ENCODE measurements around the gene TIMP3.

Gene TIMP3

DNA sequence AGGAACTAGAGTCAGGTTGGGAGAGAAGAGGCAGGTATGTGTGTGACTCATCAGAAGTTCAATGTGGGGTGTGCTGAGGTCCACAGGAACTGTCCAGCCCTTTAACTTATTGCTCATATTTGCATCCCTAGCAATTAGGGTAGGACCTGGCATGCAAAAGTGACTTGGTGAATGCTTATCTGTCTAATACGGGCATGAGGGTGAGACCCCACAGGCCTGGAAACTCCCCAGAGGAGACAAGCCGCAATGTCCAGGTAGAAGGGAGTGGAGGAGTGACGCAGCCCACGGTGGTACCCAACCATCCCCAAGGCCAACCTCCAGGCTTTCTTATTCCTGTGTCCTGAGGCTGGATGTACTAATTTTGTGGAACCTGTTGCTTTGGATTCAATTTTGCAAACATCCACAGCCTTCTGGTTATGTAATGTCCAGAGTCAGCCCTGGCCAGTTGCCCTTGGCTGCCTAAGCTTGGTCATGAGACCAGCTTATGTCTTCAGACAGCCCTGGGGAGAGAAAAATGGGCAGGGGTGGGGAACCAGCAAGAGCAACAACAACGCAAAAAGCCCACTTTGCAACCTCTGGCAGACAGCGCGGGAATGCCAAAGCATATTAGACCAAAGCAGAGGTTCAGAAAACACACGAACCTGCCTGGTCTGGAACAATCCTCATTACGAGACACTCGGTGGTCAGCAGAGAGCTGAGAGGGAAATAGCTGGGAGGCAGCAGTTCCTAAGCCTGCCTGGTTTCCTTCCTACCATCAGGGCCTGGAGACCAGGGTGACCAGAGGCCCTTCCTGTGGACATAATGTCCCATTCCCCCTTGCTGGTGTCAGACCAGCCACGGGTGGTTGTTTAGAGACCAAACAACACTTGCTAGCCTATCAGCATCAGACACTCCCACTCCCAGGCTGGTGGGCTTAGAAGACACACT is 49.3 kb downstream of the TIMP3 start:
- no peak overlapping the region for H3K4me3 ChIP-seq (ENCODE audit: severe bottlenecking)
- H3K4me1 ChIP-seq (ENCODE audit: insufficient read depth, poor library complexity, severe bottlenecking): peaks cover 6% of the 10 kb centered on the region
- no peak overlapping the region for H3K27ac ChIP-seq (ENCODE audit: poor library complexity, severe bottlenecking)
- DNase-seq (ENCODE audit: low spot score): no peak
- no peaks in the 10 kb centered on the region for H3K36me3 ChIP-seq (ENCODE audit: low read depth)
- H3K27me3 ChIP-seq (ENCODE audit: insufficient read depth, poor library complexity, severe bottlenecking): no peaks in the 10 kb centered on the region
- no peak for ATAC-seq (ENCODE audit: low read depth)
- no peaks in the 10 kb centered on the region for H3K9me3 ChIP-seq (ENCODE audit: severe bottlenecking)
- TF ChIP-seq, protein P1, sequence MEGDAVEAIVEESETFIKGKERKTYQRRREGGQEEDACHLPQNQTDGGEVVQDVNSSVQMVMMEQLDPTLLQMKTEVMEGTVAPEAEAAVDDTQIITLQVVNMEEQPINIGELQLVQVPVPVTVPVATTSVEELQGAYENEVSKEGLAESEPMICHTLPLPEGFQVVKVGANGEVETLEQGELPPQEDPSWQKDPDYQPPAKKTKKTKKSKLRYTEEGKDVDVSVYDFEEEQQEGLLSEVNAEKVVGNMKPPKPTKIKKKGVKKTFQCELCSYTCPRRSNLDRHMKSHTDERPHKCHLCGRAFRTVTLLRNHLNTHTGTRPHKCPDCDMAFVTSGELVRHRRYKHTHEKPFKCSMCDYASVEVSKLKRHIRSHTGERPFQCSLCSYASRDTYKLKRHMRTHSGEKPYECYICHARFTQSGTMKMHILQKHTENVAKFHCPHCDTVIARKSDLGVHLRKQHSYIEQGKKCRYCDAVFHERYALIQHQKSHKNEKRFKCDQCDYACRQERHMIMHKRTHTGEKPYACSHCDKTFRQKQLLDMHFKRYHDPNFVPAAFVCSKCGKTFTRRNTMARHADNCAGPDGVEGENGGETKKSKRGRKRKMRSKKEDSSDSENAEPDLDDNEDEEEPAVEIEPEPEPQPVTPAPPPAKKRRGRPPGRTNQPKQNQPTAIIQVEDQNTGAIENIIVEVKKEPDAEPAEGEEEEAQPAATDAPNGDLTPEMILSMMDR (IDR thresholded peaks at IDR 0.05; ENCODE audit: poor library complexity, severe bottlenecking): no peak

DNA sequence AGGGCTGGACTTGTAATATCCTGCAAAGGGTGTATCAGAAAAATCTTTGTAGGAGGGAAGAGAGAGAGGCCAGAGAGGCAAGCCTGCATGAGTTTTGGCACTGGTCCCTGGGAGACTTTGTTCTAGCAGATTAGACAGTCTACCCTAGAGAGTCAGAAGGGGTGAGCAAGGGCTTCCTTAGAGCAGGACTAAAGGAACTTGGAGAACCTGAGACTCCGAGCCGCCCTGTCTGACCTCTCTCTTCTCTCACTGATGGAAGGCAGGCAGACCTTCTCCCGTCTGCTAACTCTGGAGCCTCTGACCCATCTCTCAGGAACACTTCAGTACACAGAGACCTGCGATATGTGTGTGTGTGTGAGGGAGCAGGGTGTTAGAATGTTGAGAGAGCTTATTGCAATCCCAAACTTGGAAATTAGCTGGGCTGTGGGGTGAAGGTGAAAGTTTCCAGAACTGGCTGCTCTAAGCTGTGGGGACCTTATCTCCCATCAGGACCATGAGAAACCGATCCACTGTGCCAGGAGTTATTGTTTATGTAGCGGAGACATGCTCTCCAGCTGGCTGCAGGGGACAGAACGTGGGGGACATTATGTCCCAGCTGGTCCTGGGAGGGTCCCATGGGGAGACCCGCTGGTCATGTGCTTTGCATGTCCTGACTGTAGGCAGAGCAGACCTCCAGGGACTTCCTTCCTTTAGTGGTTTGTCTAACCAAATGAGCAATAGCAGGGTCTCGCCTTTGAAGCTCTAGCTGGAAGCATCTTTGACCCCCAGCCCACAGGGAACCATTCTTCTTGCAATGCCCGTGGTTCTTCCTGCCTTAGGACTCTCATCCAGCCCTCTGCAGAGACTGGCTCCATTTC is 51.1 kb downstream of the TIMP3 start:
- H3K27me3 ChIP-seq (ENCODE audit: insufficient read depth, poor library complexity, severe bottlenecking): no peaks in the 10 kb centered on the region
- DNase-seq (ENCODE audit: low spot score) (no peak), ATAC-seq (ENCODE audit: low read depth) (no peak)
- no peaks in the 10 kb centered on the region for H3K4me1 ChIP-seq (ENCODE audit: insufficient read depth, poor library complexity, severe bottlenecking)
- H3K9me3 ChIP-seq (ENCODE audit: severe bottlenecking): no peaks in the 10 kb centered on the region
- H3K27ac ChIP-seq (ENCODE audit: poor library complexity, severe bottlenecking): no peak overlapping the region
- TF ChIP-seq, protein P1 (IDR thresholded peaks at IDR 0.05; ENCODE audit: poor library complexity, severe bottlenecking): no peak
- no peak overlapping the region for H3K4me3 ChIP-seq (ENCODE audit: severe bottlenecking)
- peaks cover 4% of the 10 kb centered on the region; the same call in 1 of the 2 replicates for H3K36me3 ChIP-seq (ENCODE audit: low read depth)

DNA sequence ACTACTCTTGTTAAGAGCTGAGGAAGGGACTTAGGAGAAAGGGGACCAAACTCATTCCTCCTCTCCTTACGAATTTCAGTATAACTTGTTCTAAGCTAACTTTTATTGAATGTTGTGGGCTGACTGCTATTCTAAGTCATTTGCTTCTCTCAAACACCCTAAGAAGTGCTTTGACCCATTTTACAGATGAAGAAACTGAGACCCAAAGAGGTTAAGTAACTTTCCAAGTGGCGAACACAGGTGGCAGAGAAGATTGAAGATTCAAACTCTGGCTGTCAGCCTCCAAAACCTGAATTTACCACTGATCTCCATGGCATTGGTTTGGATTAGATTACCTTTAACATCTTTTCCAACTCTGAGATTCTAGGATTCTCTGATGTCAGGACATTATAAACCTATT is 52.2 kb downstream of the TIMP3 start:
- ATAC-seq (ENCODE audit: low read depth): no peak
- Histone ChIP-seq H3K27ac (ENCODE audit: poor library complexity, severe bottlenecking) (no peak overlapping the region), H3K27me3 (ENCODE audit: insufficient read depth, poor library complexity, severe bottlenecking) (no peaks in the 10 kb centered on the region), H3K4me1 (ENCODE audit: insufficient read depth, poor library complexity, severe bottlenecking) (no peaks in the 10 kb centered on the region), H3K36me3 (ENCODE audit: low read depth) (peaks cover 8% of the 10 kb centered on the region; the same call in 1 of the 2 replicates), H3K4me3 (ENCODE audit: severe bottlenecking) (no peak overlapping the region), H3K9me3 (ENCODE audit: severe bottlenecking) (no peaks in the 10 kb centered on the region)
- DNase-seq (ENCODE audit: low spot score): no peak
- TF ChIP-seq, protein P1 (IDR thresholded peaks at IDR 0.05; ENCODE audit: poor library complexity, severe bottlenecking): no peak

DNA sequence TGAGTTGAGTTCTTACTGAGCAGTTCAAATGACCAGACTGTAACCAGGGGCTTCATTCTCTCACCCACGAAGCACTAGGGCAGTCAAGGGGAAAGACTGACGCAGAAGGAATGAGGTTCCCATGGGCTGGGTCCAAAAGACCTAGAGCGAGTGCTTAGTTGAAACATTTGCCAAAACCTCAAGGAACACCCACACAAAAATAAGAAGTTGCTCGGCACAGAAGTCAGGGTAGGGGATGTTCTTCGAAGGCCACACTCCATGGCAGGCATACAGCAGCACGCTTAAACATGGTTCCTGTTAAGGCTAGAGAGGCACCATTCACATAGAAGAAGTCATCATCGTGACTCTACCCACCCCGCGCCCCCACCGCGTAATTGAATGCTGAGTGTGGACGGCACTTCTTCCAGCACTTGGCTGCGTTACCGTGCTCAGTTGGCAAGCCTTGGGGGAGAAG is 52.9 kb downstream of the TIMP3 start:
- no peak overlapping the region for H3K27ac ChIP-seq (ENCODE audit: poor library complexity, severe bottlenecking)
- peaks cover 13% of the 10 kb centered on the region; the same call in 1 of the 2 replicates for H3K36me3 ChIP-seq (ENCODE audit: low read depth)
- no peaks in the 10 kb centered on the region for H3K4me1 ChIP-seq (ENCODE audit: insufficient read depth, poor library complexity, severe bottlenecking)
- TF ChIP-seq, protein P1 (IDR thresholded peaks at IDR 0.05; ENCODE audit: poor library complexity, severe bottlenecking): no peak
- DNase-seq (ENCODE audit: low spot score) (no peak), ATAC-seq (ENCODE audit: low read depth) (no peak)
- no peaks in the 10 kb centered on the region for H3K27me3 ChIP-seq (ENCODE audit: insufficient read depth, poor library complexity, severe bottlenecking)
- H3K9me3 ChIP-seq (ENCODE audit: severe bottlenecking): no peaks in the 10 kb centered on the region
- H3K4me3 ChIP-seq (ENCODE audit: severe bottlenecking): no peak overlapping the region

All from RWPE2 (cell line).